Measurements from ENCODE around the gene FAM222A. TPM values are rescaled to one million over a fixed set of nuclear protein-coding genes. Genes with fewer than 3 reads are reported as not detected.

Gene FAM222A
- total RNA-seq, 1 experiment from 2014 or later, result 1.9 TPM

DNA sequence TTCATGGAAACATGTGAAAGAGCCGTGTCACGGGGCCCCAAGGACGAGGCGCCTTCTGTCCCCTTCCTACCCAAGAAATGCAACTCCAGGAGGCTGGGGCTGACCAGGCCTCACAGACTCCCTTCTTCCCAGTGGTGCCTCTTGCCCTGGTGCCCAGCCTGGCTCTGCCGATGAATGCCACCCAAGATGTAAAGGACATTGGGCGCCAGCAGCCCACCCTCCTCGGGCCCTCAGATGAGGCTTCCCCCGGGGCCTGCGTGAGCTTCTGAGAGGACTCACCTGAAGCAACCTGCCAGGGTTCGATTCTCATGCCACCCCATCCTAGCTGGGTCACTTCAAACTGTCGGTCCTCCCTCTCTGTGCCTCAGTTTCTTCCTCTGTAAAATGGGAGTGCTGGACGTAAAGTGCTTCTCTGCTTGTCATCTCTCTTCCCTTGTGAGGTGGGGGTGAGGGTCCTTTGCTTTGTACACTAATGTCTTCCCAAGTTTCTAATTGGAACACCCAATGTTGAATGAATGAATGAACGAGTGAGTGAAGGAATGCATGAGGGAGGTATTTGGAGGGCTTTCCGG is 10.8 kb downstream of the FAM222A start:
- DNase-seq (ENCODE audit: low read depth), result no peak

DNA sequence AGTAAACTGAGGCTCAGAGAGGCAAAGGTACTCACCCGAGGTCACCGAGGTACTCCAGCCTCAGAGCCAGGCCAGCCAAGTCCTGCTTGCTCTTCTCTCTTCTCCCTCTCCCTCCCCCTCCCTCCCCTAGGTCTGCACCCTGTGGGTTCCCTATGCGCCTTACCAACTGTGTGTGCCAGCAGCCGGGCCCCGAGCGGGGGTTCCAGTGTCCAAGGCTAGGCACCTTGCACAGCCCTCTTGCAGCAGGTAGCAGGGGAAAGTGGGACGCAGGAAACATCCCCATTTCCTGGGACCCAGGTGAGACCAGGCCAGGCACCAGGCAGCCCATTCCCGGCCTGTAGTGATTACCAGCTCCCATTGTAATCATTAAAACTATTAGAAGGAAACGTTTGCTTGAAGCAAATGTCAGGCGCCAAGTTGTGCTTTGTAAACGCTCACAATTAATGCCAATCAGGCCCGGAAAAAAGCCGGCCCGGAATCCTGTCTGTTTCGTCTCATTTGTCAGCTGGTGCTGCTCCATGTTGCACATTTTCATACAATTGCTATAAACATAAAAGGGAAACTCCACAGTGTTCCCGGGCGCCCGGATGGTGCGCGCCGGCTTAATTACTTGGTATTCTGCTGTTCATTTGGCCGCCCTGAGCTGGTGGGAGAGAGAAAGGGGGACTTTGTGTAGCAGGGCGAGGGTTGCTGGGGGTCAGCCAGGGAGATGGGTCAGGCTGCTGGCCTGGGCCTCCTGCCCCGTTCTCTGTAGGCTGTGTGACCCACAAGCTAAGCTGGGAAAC is 11.9 kb downstream of the FAM222A start:
- no peak for DNase-seq (ENCODE audit: low read depth)

DNA sequence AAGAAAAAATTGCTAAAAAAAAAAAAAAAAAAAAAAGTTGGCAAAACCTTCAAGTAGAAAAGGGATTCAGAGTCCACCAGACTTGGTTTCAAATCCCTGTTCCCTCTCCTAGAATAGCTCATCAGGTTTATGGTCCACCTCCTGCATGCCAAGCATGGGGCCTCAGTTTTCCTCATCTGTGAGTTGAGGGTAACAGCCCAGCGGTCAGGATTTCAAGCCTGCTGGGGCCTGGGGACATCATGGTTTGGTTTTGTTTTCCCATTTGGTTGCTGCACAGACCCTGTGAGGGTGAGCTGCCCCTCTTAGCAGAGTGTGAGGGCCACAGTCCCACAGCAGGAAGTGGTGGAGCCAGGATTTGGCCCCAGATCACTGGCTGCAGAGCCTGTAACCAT is 12.5 kb downstream of the FAM222A start:
- DNase-seq (ENCODE audit: low read depth), result no peak

DNA sequence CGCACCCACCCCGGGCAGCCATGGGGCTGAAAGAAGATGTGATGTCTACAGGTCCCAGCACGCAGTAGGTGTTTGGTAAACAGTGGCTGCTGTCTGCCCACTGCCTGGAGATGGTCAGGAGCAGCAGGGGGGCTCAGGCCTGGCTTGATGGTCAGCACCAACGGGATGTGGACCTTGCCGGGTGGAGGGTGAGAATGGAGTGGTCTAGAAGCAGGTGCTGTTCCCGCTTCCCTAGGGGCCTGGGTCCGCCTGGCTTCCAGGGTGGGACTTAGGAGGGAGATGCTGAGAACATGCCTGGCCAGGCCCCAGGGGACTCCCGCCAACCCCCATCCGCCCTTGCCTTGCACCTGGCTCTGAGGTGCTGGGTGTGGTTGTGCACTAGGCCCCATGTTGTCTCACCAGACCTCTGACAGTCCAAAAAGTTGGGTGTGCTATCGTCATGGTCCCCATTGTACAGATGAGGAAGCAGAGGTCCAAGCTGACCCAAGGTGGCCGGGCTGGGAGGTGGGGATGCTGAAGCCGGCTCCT is 12.9 kb downstream of the FAM222A start:
- DNase-seq (ENCODE audit: low read depth), result no peak

DNA sequence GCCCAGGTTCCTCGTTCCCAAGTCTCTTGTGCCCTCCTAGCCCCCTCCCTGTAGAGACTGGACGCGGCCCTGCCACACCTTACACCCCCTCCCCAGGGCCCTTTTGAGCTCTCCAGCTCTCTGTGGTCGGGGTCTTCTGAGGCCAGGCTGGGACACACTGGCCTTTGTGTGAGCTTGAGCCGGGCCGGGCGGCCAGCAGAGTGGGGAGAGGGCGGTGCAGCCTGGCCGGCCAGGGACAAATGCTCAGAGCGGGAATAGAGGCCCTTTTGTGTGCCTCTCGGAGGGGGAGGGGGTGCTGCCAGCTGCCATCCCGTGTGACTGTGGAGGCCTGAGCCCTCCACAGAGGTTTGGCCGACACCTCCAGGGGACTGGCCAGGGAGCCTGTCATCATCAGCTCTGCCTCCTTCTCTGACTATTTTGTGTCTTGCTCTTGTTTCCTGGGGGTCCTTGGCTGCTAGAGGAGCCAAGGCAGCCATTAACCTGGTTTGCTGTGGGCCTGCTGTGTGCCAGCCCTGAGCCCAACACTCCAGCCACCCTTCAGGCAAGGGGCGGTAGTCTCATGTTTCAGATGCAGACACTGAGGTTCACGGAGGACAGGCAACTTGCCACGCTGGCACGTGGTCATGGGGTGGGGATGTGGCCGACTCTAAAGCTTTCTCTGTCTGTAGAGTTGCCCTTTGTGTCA is 13.6 kb downstream of the FAM222A start:
- no peak for DNase-seq (ENCODE audit: low read depth)

DNA sequence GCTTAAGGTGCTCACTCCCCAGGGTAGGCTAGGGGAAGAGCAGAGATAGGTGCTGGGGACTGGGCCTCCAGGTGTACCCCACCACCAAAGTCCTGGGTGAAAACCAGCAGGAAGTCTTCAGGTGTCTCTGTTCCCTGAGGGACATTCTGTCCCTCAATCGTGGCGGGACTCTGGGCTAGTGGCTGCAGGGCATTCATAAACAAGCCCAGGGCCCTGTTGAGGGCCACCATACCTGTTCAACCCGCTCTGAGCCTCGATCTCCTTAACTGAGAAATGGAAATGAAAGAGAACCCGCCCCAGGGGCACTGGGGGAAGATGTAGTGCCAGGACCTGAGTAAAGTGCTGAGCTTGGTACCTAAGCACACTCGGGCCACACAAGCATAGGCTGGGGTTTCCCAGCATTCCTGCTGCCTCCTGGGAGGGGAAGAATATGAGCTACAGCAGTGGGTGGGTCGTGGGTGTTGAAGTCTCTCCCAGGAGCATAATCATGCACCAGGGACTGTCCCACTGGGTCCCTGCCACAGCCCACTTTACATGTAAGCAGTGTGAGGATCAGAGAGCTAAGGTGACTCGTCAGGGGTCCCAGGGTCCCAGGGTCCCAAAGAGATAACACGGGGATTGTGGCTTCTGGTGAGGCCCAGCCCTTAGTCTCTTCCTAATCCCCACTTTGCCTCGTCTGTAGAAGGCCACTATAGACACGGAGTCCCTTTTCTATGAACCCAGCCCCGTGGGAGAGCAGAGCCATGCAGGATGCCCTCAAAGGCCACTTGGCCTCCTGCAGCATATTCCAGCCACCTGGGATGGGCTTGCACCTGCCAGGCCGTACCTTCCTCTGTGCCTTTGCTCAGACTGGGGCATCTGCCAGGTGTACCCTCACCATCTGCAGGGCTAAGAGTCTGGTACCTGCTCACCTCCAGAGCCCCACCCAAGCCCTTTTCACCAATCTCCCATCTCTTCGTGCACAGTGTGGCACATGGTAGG is 14.4 kb downstream of the FAM222A start:
- no peak for DNase-seq (ENCODE audit: low read depth)

DNA sequence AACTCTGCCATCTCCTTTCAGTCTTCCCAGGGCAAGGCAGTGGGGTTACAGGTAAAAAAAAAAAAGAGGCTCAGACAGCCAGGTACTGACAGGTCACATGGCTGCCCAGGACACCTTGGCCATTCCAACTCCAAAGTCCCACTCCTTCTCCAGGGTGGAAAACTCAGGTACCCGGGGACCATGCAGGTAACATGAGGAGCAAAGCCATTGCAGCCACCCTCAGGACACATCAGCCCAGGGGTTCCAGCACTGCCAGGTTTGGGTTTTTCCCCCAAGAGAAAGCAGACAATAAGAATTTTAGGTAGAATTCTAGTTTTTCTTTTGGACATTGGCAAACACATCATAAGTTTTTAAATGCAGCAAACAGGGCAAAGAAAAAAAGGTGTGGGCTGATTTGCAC is 15.3 kb downstream of the FAM222A start:
- DNase-seq (ENCODE audit: low read depth), result no peak

DNA sequence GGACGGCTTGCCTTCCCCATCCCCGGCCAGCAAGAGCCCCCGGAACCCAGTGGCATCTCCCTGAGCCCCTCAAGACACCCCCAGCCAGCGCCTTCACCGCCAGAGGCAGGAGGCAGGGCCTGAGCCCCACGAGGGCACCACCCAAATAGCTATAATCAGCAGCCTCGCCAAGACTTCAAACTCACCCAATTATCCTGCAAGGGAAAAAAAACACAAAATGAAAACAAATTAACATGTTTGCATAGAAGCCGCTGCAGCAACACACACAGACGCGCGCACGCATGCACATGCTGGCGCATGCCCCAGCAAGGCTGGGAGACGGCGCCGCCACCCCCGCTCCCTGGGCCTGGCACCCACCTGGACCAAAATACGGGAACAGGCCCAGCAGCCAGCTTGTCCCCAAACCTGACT is 15.8 kb downstream of the FAM222A start:
- no peak for DNase-seq (ENCODE audit: low read depth)

DNA sequence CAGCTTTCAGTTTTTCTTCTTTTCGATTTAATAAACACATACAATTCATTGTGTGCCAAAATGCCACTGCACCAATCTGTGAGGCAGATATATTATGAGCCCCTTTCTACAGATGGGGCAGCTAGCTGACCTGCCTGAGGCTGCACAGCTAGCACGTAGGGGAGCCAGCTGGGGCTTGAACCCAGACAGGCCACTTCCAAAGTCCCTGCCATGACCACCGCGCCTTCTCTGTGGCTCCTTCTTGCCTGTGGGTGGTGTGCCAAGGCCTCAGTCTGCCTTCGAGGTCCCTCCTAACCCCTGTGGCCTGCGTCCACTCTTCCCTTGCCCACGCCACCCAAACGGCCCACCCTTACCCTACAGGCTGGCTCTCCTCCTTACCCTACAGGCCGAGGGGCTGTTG is 16.2 kb downstream of the FAM222A start:
- DNase-seq (ENCODE audit: low read depth), result no peak

DNA sequence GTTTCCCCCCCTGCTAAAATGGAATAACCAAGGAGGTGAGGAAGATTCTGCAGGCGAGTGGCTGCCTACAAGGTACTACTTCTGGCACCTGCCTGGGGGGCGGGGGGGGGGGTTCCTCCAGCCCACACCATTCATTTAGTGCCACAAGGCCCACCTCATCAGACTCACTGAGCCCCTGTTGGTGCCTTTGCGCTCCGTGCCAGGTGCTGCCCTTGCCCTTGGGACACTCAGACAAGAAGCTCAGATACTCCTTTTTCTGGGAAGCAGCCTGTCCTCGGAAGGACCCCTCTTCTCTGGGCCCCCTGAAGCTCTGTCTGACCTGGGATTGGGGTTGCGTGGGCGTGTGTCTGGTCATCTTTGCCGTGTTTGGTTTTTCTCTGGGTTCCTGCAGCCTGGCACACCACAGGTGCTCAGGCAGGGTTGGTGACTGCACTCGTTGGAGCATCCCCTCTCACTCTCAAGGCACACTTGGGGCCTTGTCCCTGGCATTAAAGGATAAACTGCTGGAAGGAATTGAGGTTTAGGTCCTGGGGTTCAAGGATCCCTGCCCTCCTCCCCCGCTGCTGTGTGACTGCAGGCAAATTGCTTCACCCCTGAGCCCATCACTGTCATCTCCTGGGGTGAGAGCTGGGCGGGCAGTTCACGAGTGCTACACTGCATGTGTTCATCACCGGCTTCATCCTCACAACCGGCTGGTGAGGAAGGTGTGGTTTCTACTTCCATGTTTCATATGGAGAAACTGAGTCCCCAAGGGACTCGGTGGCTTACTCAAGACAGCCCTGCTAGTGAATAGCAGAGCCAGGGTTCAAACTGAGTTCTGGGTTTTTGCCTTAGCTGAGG is 16.9 kb downstream of the FAM222A start:
- no peak for DNase-seq (ENCODE audit: low read depth)

DNA sequence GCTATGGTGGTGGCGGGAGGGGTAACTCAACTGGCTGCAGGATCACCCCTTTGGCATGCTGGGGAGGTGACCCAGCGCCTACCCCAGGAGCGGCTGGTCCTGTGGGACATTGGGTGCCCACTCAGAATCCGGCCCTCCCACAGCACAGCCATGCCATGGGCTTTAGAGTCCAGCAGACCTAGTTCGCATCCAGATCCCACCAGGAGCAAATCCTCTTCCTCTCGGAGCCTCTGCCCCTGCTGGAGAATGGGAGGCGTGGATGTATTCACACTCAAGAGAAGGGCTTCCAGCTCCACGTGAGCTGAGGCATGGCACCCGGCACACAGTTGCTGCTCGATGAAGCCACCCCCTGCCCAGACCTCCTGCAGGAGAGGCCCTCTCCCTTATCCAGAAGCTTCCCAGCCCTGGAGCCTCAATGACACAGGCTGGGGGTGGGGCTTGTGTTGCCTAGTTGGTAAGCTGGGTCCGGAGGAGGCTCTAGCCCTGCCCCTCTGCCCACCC is 17.7 kb downstream of the FAM222A start:
- DNase-seq (ENCODE audit: low read depth), result no peak

DNA sequence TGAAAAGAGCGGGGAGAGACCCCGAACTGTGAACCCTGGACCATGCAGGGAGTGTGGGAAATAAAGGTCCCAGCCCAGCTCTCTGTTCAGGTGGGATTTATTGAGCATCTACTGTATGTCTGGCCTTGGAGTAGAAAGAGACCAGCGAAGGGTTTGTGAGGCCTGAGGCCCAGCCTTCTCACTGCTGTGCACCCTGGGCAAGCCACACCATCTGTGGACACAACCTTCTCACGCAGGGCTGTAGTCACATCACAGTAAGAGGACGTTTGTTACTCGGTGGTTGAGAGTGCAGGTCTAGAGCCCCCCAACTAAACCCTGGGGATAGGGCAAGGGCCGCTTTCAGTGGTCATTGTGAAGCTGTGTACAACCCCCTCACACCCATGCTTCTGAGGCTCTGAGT is 18.2 kb downstream of the FAM222A start:
- no peak for DNase-seq (ENCODE audit: low read depth)

DNA sequence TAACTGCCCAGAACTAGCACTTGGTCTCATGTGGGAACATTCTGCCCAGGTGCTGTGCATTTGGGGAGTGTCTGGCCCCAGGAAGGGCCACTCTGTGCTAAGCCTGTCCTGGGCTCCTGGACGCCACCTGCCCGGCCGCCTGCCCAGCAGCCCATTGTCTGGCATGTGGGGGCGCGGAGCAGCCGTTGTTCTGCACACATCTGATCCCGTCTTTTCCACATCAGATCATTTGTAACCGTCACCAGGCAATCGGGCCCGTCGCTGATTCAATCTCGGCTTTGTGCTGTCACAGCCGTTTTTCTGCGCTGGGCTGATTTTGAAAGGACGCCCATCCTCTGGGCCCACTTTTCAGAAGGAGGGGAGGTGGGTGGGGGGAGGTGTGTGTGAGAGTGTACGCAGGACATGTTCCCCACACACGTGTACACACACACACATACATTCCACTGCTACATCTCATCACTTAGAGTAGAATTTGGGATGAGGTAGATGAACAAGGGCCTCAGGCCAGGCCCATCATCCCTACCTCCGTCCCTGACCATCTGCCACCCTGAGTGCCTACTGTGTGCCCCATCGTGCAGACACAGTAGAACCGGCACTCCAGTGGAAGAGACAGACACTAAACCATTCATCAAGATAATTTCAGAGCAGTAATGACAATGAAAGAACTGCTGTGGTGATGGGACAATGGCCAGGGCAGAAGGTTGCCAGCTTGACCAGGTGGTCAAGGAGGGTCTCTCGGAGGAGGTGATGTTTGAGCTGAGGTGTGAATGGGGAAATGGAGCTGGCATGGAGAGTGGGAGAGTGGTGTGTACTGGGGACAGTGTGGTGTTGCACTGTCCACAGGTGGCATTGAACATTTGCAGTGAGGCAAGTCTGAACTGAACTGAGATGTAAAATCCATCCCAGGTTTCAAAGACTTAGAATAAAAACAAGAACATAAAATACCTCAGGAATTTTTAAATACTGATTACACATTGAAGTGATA is 19.0 kb downstream of the FAM222A start:
- no peak for DNase-seq (ENCODE audit: low read depth)

DNA sequence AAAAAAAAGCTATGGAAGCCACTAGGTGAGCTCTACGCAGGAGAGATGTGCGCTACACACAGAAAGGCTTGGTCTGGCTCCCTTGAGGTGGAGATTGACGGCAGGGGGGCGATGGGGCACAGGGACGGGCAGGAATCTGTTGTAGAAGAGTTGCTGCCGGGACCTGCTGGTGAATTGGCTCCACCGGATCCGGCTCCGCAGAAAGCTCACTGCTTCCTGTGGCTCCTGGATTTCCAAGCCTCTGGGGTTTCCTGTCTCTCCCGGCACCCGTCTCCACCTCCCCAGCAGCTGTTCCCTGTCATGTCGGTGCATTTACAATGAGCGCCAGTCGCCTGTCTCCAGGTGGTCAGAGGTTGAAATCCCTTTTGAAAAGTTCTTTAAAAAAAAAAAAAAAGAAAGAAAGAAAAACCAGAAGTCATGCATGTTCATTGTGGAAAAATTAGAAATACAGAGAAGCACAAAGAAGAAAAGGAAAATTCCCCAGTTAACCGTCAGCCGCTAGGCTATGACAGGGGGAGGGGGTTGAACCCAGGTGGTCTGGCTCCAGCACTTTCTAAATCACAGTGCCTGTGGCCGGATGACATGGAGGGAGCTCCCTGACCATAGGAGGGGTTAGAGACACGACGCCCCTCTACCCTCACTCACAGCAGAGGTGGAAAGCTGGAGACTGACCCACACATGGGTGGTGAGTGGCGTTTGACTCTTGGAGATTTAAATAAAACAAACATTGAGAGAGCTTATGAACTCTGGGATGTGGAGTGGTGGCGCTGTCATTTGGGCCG is 20.8 kb downstream of the FAM222A start:
- no peak for DNase-seq (ENCODE audit: low read depth)

DNA sequence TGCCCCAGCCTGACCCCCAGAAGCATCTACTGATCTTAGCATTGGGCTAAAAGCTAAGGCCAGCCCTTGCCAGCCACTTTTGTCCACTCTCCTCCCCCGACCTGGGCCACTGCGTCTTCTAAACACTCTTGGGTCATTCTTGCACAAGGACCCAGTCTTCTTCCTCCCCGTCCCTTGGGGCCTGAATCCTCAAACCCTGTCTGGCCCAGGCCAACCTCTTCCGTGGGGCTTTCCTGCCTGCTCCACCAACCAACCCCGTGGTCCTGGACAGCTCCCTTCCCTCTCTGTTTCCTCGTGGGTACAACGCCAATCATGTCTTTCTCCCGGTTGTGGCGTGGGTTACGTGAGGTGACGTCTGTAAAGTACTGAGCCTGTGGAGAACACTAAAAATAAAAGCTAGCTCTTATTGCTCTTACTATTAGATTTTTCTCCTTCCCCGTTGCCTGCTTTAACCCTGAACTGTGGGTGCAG is 21.5 kb downstream of the FAM222A start:
- no peak for DNase-seq (ENCODE audit: low read depth)

DNA sequence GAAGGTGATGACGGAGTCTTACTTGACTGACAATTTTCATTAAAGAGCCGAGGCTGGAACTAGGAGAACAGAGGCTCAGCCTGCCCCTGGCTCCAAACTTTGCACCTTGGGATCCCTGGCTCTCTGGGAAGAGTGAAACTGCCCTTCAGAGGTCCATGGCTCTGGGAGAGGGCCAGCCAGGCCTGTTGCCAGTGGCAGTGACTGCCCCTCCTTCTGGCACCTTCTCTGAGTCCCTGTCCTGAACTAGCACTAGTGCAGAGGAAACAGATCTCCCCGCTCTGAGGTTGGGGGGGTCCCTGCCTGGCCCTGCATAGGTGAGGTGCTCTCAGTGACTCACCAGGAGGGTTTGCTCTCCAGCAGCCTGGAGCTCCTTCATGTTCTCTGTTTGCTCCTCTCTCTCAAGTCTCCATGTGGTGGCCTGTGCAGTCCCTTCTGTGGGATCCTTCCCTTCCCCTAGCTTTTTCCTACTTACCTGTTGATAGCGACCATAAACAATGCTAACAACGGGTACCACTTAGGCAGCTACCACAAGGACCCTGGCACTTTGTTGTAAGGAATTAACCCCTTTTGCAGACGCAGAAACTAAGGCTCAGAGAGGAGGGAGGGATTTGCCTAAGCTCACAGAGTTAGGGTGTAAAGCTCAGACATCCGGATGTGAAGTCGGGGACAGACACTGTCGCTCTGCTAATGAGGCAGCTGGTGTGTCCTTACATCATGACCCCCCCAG is 22.4 kb downstream of the FAM222A start:
- DNase-seq (ENCODE audit: low read depth), result no peak

DNA sequence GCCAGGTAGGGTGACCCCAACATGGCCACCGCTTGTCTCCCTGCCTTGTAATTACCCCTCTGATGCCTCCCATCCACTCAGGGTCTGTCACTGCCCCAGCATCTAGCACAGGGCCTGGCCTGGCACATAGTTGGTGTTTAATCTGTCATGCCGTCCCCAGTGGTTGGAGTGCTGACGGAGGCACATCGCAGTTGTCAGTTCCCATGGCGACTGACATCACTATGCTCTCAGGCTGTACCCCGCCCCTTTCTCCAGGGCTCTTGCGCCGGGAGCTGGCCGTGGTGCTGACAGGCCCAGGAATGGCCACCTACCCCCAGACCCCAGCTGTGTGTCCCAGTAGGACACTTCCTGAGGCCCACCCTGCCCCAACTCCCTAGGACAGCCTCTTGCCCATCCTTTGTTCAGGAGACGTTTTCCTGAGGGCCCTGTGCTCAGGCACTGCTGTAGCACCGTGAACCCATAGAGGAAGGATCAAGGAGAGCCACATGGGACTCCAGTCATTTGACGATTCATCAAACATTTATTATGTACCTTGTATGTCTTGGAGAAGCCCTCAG is 23.0 kb downstream of the FAM222A start:
- DNase-seq (ENCODE audit: low read depth), result peak; percentile 34
